GM12875 (cell line): ENCODE measurements around the gene INHBC.

Source experiments
- H3K4me3 ChIP-seq: one replicate; pipeline ENCODE4 v1.5.1; 2011; ENCODE audit warnings: low read depth, low read length, control low read depth
- CTCF ChIP-seq: IDR thresholded peaks from 2 replicates; pipeline ENCODE4 v1.5.1; 2011; ENCODE audit warnings: low read depth, mild to moderate bottlenecking, control low read depth, inconsistent platforms, low read length, moderate library complexity, borderline replicate concordance; ENCODE audit not compliant: insufficient read depth

The INHBC gene

GRCh38 chr12:57449375-57449774 lies 14.8 kb downstream of the INHBC start:
- no peak overlapping the region for H3K4me3 ChIP-seq
- TF ChIP-seq CTCF = no peak

- H3K4me3 ChIP-seq = no peak overlapping the region
- no peak for TF ChIP-seq CTCF
Observed at GRCh38 chr12:57450057-57450456, 15.5 kb downstream of the INHBC start.

GRCh38 chr12:57451233-57451778 lies 16.7 kb downstream of the INHBC start:
- no peak for TF ChIP-seq CTCF

GRCh38 chr12:57452181-57452936 lies 17.8 kb downstream of the INHBC start:
- no peak overlapping the region for H3K4me3 ChIP-seq
- TF ChIP-seq CTCF = no peak

More at GRCh38 chr12:57451233-57451778, 16.7 kb downstream of the INHBC start:
- H3K4me3 ChIP-seq = no peak overlapping the region

- H3K4me3 ChIP-seq = no peak overlapping the region
- TF ChIP-seq CTCF = peak; percentile 91
Observed at GRCh38 chr12:57452937-57453509, 18.4 kb downstream of the INHBC start.

GRCh38 chr12:57454213-57454565 lies 19.6 kb downstream of the INHBC start:
- TF ChIP-seq CTCF = no peak
- no peak overlapping the region for H3K4me3 ChIP-seq
